Nephron progenitor cell (in vitro differentiated cells): ENCODE data around the gene PRR32.

Experiments used
- DNase-seq: peaks from one replicate; pipeline ENCODE4 v3.0.0; 2021
- H3K27ac Mint-ChIP-seq: 2 replicates; pipeline ENCODE4 v1.8.0; 2021; ENCODE audit warnings: mild to moderate bottlenecking, moderate library complexity, mixed read lengths
- H3K27me3 Mint-ChIP-seq: 2 replicates; pipeline ENCODE4 v1.8.0; 2021; ENCODE audit warnings: mild to moderate bottlenecking, low read depth, mixed read lengths; ENCODE audit not compliant: poor library complexity
- H3K36me3 Mint-ChIP-seq: 2 replicates; pipeline ENCODE4 v1.8.0; 2021; ENCODE audit warnings: low read depth, mixed read lengths
- H3K4me1 Mint-ChIP-seq: 2 replicates; pipeline ENCODE4 v1.8.0; 2021; ENCODE audit warnings: mixed read lengths
- H3K4me3 Mint-ChIP-seq: 2 replicates; pipeline ENCODE4 v1.8.0; 2021; ENCODE audit warnings: mild to moderate bottlenecking, moderate library complexity, mixed read lengths
- H3K9me3 Mint-ChIP-seq: 2 replicates; pipeline ENCODE4 v1.8.0; 2021; ENCODE audit warnings: mild to moderate bottlenecking, moderate library complexity, mixed read lengths
- TF ChIP-seq, protein P1 (sequence below): fragments of 200-600 bp; sonication (generic); IDR thresholded peaks from 2 replicates; pipeline ENCODE4 v1.5.0; 2021; ENCODE audit warnings: antibody characterized with exemption

The PRR32 gene

DNA sequence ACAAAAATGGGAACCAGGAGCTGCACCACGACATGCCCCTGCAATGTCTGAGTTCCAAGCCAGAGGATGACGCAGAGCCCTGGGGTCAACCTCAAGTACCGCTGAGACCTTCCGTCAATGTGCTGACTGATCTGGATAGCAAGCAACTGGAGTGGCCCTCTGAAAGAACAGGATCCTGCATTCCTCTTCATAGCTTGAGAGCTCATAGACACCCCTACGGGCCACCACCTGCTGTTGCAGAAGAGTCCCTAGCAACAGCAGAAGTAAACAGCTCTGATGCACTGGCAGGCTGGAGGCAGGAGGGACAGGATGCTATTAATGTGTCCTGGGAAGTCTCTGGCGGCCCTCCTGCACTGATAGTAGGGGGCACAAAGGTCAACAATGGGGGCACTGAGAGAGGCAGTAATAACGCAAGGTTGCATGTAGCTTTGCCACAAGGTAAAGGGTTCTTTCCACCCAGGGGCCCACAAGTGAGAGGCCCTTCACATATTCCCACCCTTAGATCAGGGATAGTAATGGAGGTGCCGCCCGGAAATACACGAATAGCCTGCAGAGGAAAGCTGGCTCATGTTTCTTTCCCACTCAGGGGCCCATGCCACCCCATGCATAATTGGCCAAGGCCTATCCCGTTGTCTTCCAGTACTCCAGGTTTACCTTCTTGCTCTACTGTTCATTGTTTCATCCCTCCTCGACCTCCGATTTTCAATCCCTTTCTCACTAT, 1.3 kb downstream of the PRR32 start:
- H3K27me3 Mint-ChIP-seq: no peaks in the 10 kb centered on the region
- no peak for DNase-seq
- peaks cover 25% of the 10 kb centered on the region for H3K9me3 Mint-ChIP-seq
- no peaks in the 10 kb centered on the region for H3K36me3 Mint-ChIP-seq
- no peak overlapping the region for H3K27ac Mint-ChIP-seq
- no peak overlapping the region for H3K4me3 Mint-ChIP-seq
- no peaks in the 10 kb centered on the region for H3K4me1 Mint-ChIP-seq
- TF ChIP-seq, protein P1, sequence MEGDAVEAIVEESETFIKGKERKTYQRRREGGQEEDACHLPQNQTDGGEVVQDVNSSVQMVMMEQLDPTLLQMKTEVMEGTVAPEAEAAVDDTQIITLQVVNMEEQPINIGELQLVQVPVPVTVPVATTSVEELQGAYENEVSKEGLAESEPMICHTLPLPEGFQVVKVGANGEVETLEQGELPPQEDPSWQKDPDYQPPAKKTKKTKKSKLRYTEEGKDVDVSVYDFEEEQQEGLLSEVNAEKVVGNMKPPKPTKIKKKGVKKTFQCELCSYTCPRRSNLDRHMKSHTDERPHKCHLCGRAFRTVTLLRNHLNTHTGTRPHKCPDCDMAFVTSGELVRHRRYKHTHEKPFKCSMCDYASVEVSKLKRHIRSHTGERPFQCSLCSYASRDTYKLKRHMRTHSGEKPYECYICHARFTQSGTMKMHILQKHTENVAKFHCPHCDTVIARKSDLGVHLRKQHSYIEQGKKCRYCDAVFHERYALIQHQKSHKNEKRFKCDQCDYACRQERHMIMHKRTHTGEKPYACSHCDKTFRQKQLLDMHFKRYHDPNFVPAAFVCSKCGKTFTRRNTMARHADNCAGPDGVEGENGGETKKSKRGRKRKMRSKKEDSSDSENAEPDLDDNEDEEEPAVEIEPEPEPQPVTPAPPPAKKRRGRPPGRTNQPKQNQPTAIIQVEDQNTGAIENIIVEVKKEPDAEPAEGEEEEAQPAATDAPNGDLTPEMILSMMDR: no peak

DNA sequence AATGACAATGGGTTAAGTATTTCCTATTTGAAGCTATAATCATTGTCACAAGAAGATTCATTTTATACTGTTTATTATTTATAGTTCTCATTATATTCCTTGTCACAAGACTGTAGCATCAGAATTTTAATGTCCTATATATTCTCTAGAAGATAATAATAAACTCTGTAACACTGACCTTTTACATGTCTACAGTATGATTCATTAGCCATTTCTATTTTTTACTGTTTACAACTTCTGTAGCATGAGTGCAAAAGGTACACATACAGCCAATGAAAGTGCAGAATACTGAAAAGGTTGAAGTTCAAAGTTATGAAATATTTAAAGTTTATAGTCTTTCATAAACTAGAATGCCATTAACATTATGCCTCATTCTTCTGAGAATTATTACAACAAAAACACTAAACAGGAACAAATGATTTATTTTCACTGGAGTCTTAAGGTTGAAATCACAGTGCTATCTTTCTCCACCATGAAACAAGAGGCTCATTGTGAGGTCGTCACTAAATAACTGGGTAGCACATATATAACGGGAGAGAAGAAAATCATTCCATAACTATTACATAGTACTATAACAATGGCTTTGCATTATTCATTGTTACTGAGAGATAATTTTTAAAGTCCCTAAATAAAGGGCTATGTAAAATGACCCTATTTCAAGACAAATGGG, 4.9 kb downstream of the PRR32 start:
- no peaks in the 10 kb centered on the region for H3K4me1 Mint-ChIP-seq
- H3K27ac Mint-ChIP-seq: no peak overlapping the region
- no peaks in the 10 kb centered on the region for H3K36me3 Mint-ChIP-seq
- no peak for DNase-seq
- H3K4me3 Mint-ChIP-seq: no peak overlapping the region
- H3K9me3 Mint-ChIP-seq: peaks cover 14% of the 10 kb centered on the region
- no peaks in the 10 kb centered on the region for H3K27me3 Mint-ChIP-seq
- TF ChIP-seq, protein P1: no peak

DNA sequence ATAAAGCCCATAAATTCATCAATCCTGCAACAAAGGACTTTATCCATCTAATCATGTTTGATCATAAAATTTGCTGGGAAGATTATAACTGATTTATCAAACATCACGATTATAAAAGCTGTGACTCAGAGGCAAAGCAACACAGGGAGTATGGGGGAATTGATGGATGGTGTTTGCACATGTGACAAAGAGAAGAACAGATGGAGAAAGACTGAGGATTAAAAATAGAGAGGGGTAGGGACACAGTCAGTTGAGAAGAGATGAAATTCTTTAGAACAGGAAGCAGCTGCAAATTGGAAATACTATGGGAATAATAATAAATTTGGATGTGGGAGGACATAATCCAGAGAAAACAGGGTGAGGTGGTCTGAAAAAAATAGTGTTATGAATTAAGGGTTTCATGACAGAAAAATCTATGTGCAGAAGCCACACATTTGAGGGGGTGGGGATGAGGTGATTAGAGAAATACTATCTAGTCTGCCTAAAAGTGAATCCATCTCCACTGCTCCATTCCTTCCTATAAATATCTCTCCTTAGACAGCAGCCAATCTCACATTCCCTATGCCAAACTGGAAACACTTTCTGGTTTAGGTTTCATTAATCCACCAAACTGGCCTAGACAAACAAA, 6.2 kb downstream of the PRR32 start:
- TF ChIP-seq, protein P1: no peak
- H3K9me3 Mint-ChIP-seq: peaks cover 6% of the 10 kb centered on the region
- H3K4me3 Mint-ChIP-seq: no peak overlapping the region
- H3K27ac Mint-ChIP-seq: no peak overlapping the region
- no peaks in the 10 kb centered on the region for H3K4me1 Mint-ChIP-seq
- no peak for DNase-seq
- H3K36me3 Mint-ChIP-seq: no peaks in the 10 kb centered on the region
- H3K27me3 Mint-ChIP-seq: no peaks in the 10 kb centered on the region

DNA sequence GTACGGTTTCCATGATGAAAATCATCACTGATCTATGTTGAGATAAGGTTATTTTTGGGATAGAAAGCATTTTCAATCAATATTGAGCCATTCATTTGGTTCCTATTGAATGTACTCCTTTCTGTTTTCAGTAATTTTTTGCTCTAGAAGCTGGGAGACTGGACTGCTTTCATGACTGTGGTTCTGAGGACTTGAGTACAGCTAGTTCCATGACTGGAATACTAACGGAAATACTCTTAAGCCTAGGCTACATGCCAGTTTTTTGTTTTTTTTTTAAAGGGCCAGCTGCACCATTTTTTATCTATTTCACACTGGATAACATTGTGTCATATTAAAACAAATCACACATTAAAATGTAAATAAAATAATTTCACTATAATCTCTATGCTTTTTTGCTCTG, 16.7 kb downstream of the PRR32 start:
- H3K9me3 Mint-ChIP-seq: peaks cover 9% of the 10 kb centered on the region
- H3K4me3 Mint-ChIP-seq: no peak overlapping the region
- H3K27ac Mint-ChIP-seq: no peak overlapping the region
- H3K4me1 Mint-ChIP-seq: no peaks in the 10 kb centered on the region
- H3K27me3 Mint-ChIP-seq: no peaks in the 10 kb centered on the region
- no peaks in the 10 kb centered on the region for H3K36me3 Mint-ChIP-seq
- TF ChIP-seq, protein P1: no peak
- DNase-seq: no peak

DNA sequence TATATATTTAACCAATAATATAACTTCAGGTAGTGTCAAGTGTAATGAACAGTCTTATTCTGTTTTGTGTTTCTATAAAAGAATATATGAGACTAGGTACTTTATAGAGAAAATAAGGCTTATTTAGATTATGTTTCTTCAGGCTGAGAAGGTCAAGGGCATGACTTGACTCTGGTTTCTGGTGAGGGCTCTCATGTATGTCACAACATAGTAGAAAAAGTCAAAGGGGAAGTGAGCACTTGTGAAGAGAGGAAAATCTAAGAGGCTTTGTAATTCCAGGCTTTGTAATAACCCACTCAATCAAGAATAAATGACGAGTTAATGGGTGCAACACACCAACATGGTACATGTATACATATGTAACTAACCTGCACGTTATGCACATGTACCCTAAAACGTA, 27.6 kb downstream of the PRR32 start:
- H3K9me3 Mint-ChIP-seq: peaks cover 14% of the 10 kb centered on the region
- H3K4me1 Mint-ChIP-seq: no peaks in the 10 kb centered on the region
- H3K4me3 Mint-ChIP-seq: no peak overlapping the region
- H3K36me3 Mint-ChIP-seq: no peaks in the 10 kb centered on the region
- H3K27me3 Mint-ChIP-seq: peaks cover 3% of the 10 kb centered on the region
- no peak overlapping the region for H3K27ac Mint-ChIP-seq
- TF ChIP-seq, protein P1: no peak
- no peak for DNase-seq
